Measurements from ENCODE around the gene SDR39U1. TPM values are rescaled to one million over a fixed set of nuclear protein-coding genes. Genes with fewer than 3 reads are reported as not detected.
A peak's percentile ranks its signal among the peaks of the same experiment; 100 is the strongest.

Gene SDR39U1
- total RNA-seq, 1 experiment from 2014 or later, result 59.0 TPM

- no TSS peak for BruUV-seq (replicated peaks)
- DNase-seq, result no peak
- no peaks in the 10 kb centered on the region for H3K9me3 Mint-ChIP-seq (ENCODE audit: low read depth, unreplicated experiment)
- peaks cover 11% of the 10 kb centered on the region for H3K4me1 Mint-ChIP-seq (ENCODE audit: low read depth, unreplicated experiment)
- no peaks in the 10 kb centered on the region for H3K36me3 Mint-ChIP-seq (ENCODE audit: insufficient read depth, unreplicated experiment)
- no peak overlapping the region for H3K4me3 Mint-ChIP-seq (ENCODE audit: low read depth, unreplicated experiment)
- no peak overlapping the region for H3K27ac Mint-ChIP-seq (ENCODE audit: unreplicated experiment)
- no peak for TF ChIP-seq CTCF (IDR thresholded peaks at IDR 0.05; ENCODE audit: unreplicated experiment)
- intact Hi-C loops (cut with micrococcal nuclease; ENCODE audit: unreplicated experiment), result no loop called here
- CTCF ChIA-PET, result no interaction called here
- no peaks in the 10 kb centered on the region for H3K27me3 Mint-ChIP-seq (ENCODE audit: unreplicated experiment)
Measured at GRCh38 chr14:24415421-24416253, 26.9 kb downstream of the SDR39U1 start.

GRCh38 chr14:24414732-24415420 lies 27.7 kb downstream of the SDR39U1 start:
- CTCF ChIA-PET, result interaction anchor here (0.6 kb wide), 1 partner anchor 158 kb away, joined by 4 read pairs; no protein-coding TSS in a partner anchor
- Mint-ChIP-seq H3K4me3 (ENCODE audit: low read depth, unreplicated experiment) (no peak overlapping the region), H3K27me3 (ENCODE audit: unreplicated experiment) (no peaks in the 10 kb centered on the region), H3K9me3 (ENCODE audit: low read depth, unreplicated experiment) (no peaks in the 10 kb centered on the region), H3K36me3 (ENCODE audit: insufficient read depth, unreplicated experiment) (no peaks in the 10 kb centered on the region), H3K4me1 (ENCODE audit: low read depth, unreplicated experiment) (peaks cover 11% of the 10 kb centered on the region), H3K27ac (ENCODE audit: unreplicated experiment) (no peak overlapping the region)
- no peak for TF ChIP-seq CTCF (IDR thresholded peaks at IDR 0.05; ENCODE audit: unreplicated experiment)
- DNase-seq, result no peak
- BruUV-seq (replicated peaks), result no TSS peak
- intact Hi-C loops (cut with micrococcal nuclease; ENCODE audit: unreplicated experiment), result no loop called here

GRCh38 chr14:24414077-24414476 lies 28.5 kb downstream of the SDR39U1 start:
- peaks cover 7% of the 10 kb centered on the region for H3K4me1 Mint-ChIP-seq (ENCODE audit: low read depth, unreplicated experiment)
- no peaks in the 10 kb centered on the region for H3K36me3 Mint-ChIP-seq (ENCODE audit: insufficient read depth, unreplicated experiment)
- H3K27ac Mint-ChIP-seq (ENCODE audit: unreplicated experiment), result no peak overlapping the region
- intact Hi-C loops (cut with micrococcal nuclease; ENCODE audit: unreplicated experiment), result no loop called here
- no peak for DNase-seq
- CTCF ChIA-PET, result no interaction called here
- TF ChIP-seq CTCF (IDR thresholded peaks at IDR 0.05; ENCODE audit: unreplicated experiment), result no peak
- no peak overlapping the region for H3K4me3 Mint-ChIP-seq (ENCODE audit: low read depth, unreplicated experiment)
- no TSS peak for BruUV-seq (replicated peaks)
- H3K27me3 Mint-ChIP-seq (ENCODE audit: unreplicated experiment), result no peaks in the 10 kb centered on the region
- H3K9me3 Mint-ChIP-seq (ENCODE audit: low read depth, unreplicated experiment), result no peaks in the 10 kb centered on the region

- Mint-ChIP-seq H3K36me3 (ENCODE audit: insufficient read depth, unreplicated experiment) (no peaks in the 10 kb centered on the region), H3K27me3 (ENCODE audit: unreplicated experiment) (no peaks in the 10 kb centered on the region), H3K4me1 (ENCODE audit: low read depth, unreplicated experiment) (no peaks in the 10 kb centered on the region), H3K27ac (ENCODE audit: unreplicated experiment) (no peak overlapping the region), H3K9me3 (ENCODE audit: low read depth, unreplicated experiment) (no peaks in the 10 kb centered on the region), H3K4me3 (ENCODE audit: low read depth, unreplicated experiment) (no peak overlapping the region)
- intact Hi-C loops (cut with micrococcal nuclease; ENCODE audit: unreplicated experiment), result loop anchor here (1.0 kb wide), 2 partner anchors 45 to 50 kb away; no protein-coding TSS in a partner anchor
- BruUV-seq (replicated peaks), result no TSS peak
- peak; percentile 45 for TF ChIP-seq CTCF (IDR thresholded peaks at IDR 0.05; ENCODE audit: unreplicated experiment)
- DNase-seq, result peak; percentile 52
- CTCF ChIA-PET, result interaction anchor here (1.0 to 2.1 kb wide), 4 partner anchors 18 to 78 kb away, joined by 3 to 12 read pairs (median 7); partner anchors contain the start of genes CBLN3 and KHNYN
Measured at GRCh38 chr14:24411443-24412389, 30.9 kb downstream of the SDR39U1 start.
